ENCODE measurements around the gene FRMD7.
"Not testable (repeated sequence)": the region's sequence is repeated elsewhere in the genome, so short reads cannot be mapped to it uniquely, and the experiment has no call there.

The FRMD7 gene

DNA sequence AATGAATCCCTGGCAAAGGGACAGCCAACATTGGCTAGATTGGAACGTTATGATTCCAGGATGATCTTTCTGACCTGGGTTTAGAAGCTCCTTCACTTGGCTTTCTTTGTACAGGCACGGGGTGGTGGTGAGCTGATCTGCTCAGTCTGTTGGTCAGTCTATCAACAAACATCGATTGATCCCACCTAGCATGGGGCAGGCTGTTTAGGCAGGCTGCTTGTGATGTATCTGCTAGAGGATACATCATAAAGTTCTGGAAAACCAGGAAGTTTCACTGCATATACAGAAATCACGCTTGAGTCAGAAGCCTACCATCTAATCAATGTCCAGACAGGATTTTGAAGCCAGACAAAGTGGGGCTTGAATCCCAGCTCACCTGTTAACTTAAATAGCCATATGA is 6.9 kb downstream of the FRMD7 start:
- Histone ChIP-seq H3K36me3 (ENCODE audit: insufficient read depth, low read length) (no peaks in the 10 kb centered on the region), H3K9me3 (replicated peaks; ENCODE audit: low read length) (no peaks in the 10 kb centered on the region), H3K4me3 (ENCODE audit: low read length) (no peak overlapping the region), H3K4me2 (ENCODE audit: low read length) (no peak overlapping the region), H3K27me3 (ENCODE audit: control insufficient read depth, insufficient read depth, low read length) (peaks cover 9% of the 10 kb centered on the region), H3K9ac (ENCODE audit: low read depth, low read length) (no peak overlapping the region), H3K4me1 (ENCODE audit: control insufficient read depth, insufficient read depth, low read length) (no peaks in the 10 kb centered on the region)

DNA sequence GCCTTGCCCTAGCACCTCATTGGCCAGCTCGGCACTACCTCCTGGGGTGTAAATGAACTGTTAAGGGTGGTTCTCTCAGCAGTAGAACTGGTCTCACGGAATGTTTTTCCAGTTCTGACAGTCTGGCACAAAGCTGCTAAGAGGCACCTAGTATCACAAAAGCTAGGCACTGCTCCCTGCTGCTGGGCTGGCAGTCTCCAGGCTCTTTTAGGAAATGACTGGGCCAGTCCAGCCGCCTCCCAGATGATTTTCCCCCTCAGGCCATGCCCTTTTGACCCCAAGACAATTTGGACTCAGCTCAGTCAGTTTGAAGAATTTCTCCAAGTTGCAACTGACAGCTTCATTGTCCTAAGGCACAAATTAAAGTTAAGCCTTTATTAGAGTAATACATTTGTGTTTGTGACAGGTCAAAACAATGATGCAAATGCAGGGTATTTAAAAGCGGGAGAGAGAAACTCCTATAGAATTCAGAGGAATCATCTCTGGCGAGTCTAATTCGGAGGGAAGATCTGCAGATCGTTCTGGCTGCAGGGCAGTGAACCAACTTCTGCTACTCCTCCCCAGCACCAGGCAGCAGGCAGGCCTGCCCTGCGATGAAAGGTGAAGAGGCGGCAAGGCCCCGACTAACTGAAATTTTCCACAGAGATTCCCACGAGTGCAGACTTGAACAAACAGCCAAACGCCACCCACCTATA is 7.9 kb downstream of the FRMD7 start:
- Histone ChIP-seq H3K9me3 (replicated peaks; ENCODE audit: low read length) (no peaks in the 10 kb centered on the region), H3K36me3 (ENCODE audit: insufficient read depth, low read length) (no peaks in the 10 kb centered on the region), H3K27me3 (ENCODE audit: control insufficient read depth, insufficient read depth, low read length) (peaks cover 17% of the 10 kb centered on the region), H3K4me3 (ENCODE audit: low read length) (no peak overlapping the region), H3K9ac (ENCODE audit: low read depth, low read length) (no peak overlapping the region), H3K4me1 (ENCODE audit: control insufficient read depth, insufficient read depth, low read length) (no peaks in the 10 kb centered on the region), H3K4me2 (ENCODE audit: low read length) (no peak overlapping the region)

DNA sequence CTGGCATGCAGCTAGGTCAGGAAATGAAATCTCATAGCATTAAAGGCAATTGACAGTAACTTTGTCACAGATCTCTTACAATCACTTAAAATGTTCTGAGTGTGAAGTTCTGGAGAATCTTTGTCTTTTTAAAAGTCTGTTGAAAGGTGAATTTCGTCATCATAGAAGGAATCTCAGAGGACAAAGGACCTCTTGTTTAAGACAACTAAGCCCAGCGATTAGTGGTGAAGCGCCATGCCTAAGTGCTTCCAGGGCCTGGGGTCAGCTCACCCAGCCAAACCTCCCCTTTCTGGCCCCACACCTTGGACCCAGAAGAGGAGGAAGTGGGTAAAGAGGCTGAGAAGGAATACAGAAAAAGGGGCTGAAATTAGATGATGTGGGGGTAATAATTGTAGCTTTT is 8.5 kb downstream of the FRMD7 start:
- H3K4me2 ChIP-seq (ENCODE audit: low read length) = no peak overlapping the region
- no peak overlapping the region for H3K4me3 ChIP-seq (ENCODE audit: low read length)
- no peaks in the 10 kb centered on the region for H3K9me3 ChIP-seq (replicated peaks; ENCODE audit: low read length)
- no peak overlapping the region for H3K9ac ChIP-seq (ENCODE audit: low read depth, low read length)
- peaks cover 21% of the 10 kb centered on the region for H3K27me3 ChIP-seq (ENCODE audit: control insufficient read depth, insufficient read depth, low read length)
- no peaks in the 10 kb centered on the region for H3K36me3 ChIP-seq (ENCODE audit: insufficient read depth, low read length)
- H3K4me1 ChIP-seq (ENCODE audit: control insufficient read depth, insufficient read depth, low read length) = no peaks in the 10 kb centered on the region

DNA sequence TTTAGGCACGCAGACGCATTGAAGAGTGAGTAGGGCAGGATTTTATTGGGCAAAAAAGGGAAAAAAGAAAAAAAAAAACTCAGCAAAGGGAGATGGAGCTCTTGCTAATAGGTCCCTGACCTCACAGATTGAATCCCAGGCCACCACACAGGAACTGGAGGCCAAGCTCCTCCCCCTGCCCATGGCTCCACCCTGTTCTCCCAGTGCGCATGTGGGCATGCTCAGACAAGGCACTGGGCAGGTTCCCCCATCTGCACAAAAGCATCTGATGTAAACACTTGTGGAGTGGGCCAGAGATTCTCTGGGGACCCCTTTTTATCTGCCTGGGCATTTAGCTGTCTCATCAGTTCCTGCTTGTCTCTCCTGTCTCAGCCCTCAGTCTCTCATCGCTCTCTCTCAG is 9.5 kb downstream of the FRMD7 start:
- H3K9ac ChIP-seq (ENCODE audit: low read depth, low read length) = no peak overlapping the region
- H3K4me2 ChIP-seq (ENCODE audit: low read length) = no peak overlapping the region
- no peaks in the 10 kb centered on the region for H3K36me3 ChIP-seq (ENCODE audit: insufficient read depth, low read length)
- H3K27me3 ChIP-seq (ENCODE audit: control insufficient read depth, insufficient read depth, low read length) = peaks cover 21% of the 10 kb centered on the region
- no peaks in the 10 kb centered on the region for H3K4me1 ChIP-seq (ENCODE audit: control insufficient read depth, insufficient read depth, low read length)
- no peaks in the 10 kb centered on the region for H3K9me3 ChIP-seq (replicated peaks; ENCODE audit: low read length)
- H3K4me3 ChIP-seq (ENCODE audit: low read length) = no peak overlapping the region

DNA sequence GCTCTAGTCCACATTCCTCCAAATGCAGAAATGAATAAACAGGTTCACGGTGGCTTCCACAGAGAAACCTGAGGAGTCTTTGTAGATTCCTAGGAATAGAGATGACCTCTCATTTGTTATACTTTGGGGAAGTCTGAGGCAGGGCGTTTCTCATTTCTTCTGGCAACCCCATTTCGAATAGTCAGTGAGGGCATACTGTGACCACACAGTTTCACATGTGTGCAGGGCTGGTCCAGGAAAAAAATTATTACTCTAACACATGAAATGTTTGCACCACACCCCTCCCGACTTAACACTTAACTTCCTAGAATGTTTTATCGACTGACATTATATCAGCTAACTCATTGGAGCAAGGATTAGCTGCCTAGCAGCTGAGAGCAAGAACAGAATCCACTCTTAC is 12.0 kb downstream of the FRMD7 start:
- Histone ChIP-seq H3K27me3 (ENCODE audit: control insufficient read depth, insufficient read depth, low read length) (peaks cover 36% of the 10 kb centered on the region), H3K4me3 (ENCODE audit: low read length) (no peak overlapping the region), H3K4me2 (ENCODE audit: low read length) (no peak overlapping the region), H3K36me3 (ENCODE audit: insufficient read depth, low read length) (no peaks in the 10 kb centered on the region), H3K9me3 (replicated peaks; ENCODE audit: low read length) (no peaks in the 10 kb centered on the region), H3K9ac (ENCODE audit: low read depth, low read length) (no peak overlapping the region), H3K4me1 (ENCODE audit: control insufficient read depth, insufficient read depth, low read length) (no peaks in the 10 kb centered on the region)

DNA sequence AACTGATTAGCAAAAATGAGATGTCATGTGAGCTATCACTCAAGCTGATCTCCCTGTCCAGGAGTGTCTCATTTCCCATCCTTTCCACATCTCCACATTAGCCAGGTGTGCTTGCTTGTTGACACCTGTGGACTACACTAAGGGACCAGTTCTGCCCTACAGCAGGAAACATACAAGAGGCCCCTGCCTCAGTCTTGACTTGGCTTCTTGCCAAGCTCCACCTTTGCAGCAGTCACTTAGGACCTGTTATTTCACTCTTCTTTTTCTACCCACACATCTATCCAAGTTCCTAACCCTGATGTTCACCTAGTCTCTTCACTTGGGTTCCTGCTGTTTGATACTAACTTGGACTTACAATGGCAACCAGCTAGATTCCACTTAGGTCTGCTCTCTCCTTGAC is 13.2 kb downstream of the FRMD7 start:
- no peak overlapping the region for H3K4me2 ChIP-seq (ENCODE audit: low read length)
- no peak overlapping the region for H3K9ac ChIP-seq (ENCODE audit: low read depth, low read length)
- no peaks in the 10 kb centered on the region for H3K36me3 ChIP-seq (ENCODE audit: insufficient read depth, low read length)
- H3K27me3 ChIP-seq (ENCODE audit: control insufficient read depth, insufficient read depth, low read length) = peaks cover 46% of the 10 kb centered on the region
- no peak overlapping the region for H3K4me3 ChIP-seq (ENCODE audit: low read length)
- no peaks in the 10 kb centered on the region for H3K4me1 ChIP-seq (ENCODE audit: control insufficient read depth, insufficient read depth, low read length)
- no peaks in the 10 kb centered on the region for H3K9me3 ChIP-seq (replicated peaks; ENCODE audit: low read length)

DNA sequence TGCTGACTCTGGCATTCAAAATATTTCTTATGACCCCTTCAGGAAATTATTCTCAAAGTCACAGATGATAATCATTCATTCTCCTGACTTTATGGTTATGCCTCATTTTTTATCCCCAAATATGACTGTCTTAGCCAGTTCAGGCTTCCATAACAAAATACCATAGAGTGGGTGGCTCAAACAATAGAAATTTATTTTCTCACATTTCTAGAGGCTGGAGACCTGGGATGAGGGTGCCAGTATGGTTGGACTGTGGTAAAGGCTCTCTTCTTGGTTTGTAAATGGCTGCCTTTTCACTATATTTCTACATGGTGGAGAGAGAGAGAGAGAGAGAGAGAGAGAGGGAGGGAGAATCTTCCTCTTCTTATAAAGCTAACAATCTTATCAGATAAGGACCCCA is 20.5 kb downstream of the FRMD7 start:
- Histone ChIP-seq H3K9me3 (replicated peaks; ENCODE audit: low read length) (no peaks in the 10 kb centered on the region), H3K9ac (ENCODE audit: low read depth, low read length) (no peak overlapping the region), H3K27me3 (ENCODE audit: control insufficient read depth, insufficient read depth, low read length) (peaks cover 44% of the 10 kb centered on the region), H3K4me1 (ENCODE audit: control insufficient read depth, insufficient read depth, low read length) (no peaks in the 10 kb centered on the region), H3K4me3 (ENCODE audit: low read length) (no peak overlapping the region), H3K4me2 (ENCODE audit: low read length) (no peak overlapping the region), H3K36me3 (ENCODE audit: insufficient read depth, low read length) (no peaks in the 10 kb centered on the region)

DNA sequence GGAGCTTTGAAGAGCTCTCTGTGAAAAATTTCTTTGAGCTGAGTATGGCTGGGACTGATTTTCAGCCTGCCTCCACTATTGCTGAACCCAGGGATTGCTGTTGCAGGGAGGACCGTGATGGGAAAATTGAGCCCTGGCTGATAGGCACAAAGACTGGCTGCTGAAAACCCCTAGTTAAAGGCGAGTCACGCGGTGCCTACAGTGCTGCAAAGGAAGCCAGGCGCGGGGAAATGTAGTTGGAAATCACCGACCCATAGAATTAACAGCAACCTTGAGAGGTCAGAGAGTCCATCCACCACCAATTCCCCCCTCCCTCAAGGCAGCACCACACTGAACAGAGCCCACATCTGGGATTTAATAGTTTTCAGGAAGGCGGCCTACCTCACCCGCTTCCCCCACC is 26.0 kb downstream of the FRMD7 start:
- Histone ChIP-seq H3K36me3 (ENCODE audit: insufficient read depth, low read length) (no peaks in the 10 kb centered on the region), H3K9ac (ENCODE audit: low read depth, low read length) (no peak overlapping the region), H3K27me3 (ENCODE audit: control insufficient read depth, insufficient read depth, low read length) (peaks cover 30% of the 10 kb centered on the region), H3K4me3 (ENCODE audit: low read length) (no peak overlapping the region), H3K4me1 (ENCODE audit: control insufficient read depth, insufficient read depth, low read length) (no peaks in the 10 kb centered on the region), H3K9me3 (replicated peaks; ENCODE audit: low read length) (no peaks in the 10 kb centered on the region), H3K4me2 (ENCODE audit: low read length) (no peak overlapping the region)

DNA sequence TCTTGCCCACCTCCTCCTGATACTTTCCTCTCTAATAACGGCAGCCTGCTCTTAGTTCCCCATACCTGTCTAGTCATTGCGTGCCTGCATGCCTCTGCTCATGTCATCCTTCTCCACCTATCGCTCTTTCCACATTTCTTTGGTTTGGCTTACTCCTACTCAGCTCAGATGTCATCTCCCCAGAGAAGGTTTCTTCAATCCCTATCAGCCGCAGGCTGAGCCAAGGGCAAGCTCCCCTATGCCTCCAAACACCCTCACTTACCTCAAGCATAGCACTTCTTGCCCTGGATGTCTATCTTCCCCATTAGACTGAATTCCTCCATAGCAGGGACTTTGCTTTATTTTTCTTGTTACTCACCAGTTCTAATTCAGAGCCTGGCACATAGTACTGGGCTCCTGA is 26.6 kb downstream of the FRMD7 start:
- peaks cover 33% of the 10 kb centered on the region for H3K27me3 ChIP-seq (ENCODE audit: control insufficient read depth, insufficient read depth, low read length)
- no peak overlapping the region for H3K9ac ChIP-seq (ENCODE audit: low read depth, low read length)
- H3K36me3 ChIP-seq (ENCODE audit: insufficient read depth, low read length) = no peaks in the 10 kb centered on the region

DNA sequence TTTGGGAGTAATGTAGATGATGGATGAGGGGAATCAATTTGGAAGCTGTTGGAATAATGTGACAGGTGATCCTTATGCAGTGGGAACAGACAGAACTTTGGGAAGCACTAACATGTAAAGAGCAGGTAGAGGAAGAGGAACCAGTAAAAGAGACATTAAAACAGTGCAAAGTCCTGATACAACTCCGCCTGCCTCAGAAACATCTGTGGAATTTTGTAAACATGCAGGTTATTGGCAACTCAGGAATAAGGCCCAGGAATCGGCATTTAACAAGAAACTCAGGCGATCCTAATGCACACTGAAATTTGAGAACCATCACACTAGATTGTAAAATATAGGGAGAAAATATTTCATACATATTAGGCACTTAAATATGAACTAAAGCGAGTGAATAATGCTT is 29.1 kb downstream of the FRMD7 start:
- H3K4me2 ChIP-seq (ENCODE audit: low read length); H3K4me3 ChIP-seq (ENCODE audit: low read length); H3K9me3 ChIP-seq (replicated peaks; ENCODE audit: low read length); H3K4me1 ChIP-seq (ENCODE audit: control insufficient read depth, insufficient read depth, low read length); H3K9ac ChIP-seq (ENCODE audit: low read depth, low read length); H3K36me3 ChIP-seq (ENCODE audit: insufficient read depth, low read length): not testable (repeated sequence)
- peaks cover 44% of the 10 kb centered on the region for H3K27me3 ChIP-seq (ENCODE audit: control insufficient read depth, insufficient read depth, low read length)

More for the DNA sequence above, 26.6 kb downstream of the FRMD7 start:
- Histone ChIP-seq H3K4me2 (ENCODE audit: low read length) (no peak overlapping the region), H3K9me3 (replicated peaks; ENCODE audit: low read length) (no peaks in the 10 kb centered on the region), H3K4me3 (ENCODE audit: low read length) (no peak overlapping the region), H3K4me1 (ENCODE audit: control insufficient read depth, insufficient read depth, low read length) (no peaks in the 10 kb centered on the region)

DNA sequence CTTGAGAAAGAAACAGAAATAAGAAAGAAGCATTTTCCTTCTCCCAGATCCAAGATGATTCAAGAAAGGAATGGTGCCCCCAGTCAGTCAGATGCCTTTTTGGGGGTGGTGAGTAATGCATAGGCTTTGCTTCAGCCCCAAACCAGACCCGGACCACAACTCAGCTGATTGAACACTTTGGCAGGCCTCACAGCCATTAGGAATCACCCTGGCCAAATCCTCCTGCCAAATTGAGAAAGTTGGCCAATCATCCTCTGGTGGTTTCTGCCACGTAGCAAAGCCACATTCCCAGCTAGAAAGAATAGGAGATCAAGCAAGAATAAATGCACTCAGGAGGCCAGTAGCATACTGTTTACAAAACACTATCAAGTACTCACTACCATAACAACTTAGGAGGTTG is 33.7 kb downstream of the FRMD7 start:
- Histone ChIP-seq H3K9ac (ENCODE audit: low read depth, low read length) (no peak overlapping the region), H3K4me2 (ENCODE audit: low read length) (no peak overlapping the region), H3K4me1 (ENCODE audit: control insufficient read depth, insufficient read depth, low read length) (no peaks in the 10 kb centered on the region), H3K9me3 (replicated peaks; ENCODE audit: low read length) (no peaks in the 10 kb centered on the region), H3K4me3 (ENCODE audit: low read length) (no peak overlapping the region), H3K36me3 (ENCODE audit: insufficient read depth, low read length) (no peaks in the 10 kb centered on the region), H3K27me3 (ENCODE audit: control insufficient read depth, insufficient read depth, low read length) (peaks cover 42% of the 10 kb centered on the region)

DNA sequence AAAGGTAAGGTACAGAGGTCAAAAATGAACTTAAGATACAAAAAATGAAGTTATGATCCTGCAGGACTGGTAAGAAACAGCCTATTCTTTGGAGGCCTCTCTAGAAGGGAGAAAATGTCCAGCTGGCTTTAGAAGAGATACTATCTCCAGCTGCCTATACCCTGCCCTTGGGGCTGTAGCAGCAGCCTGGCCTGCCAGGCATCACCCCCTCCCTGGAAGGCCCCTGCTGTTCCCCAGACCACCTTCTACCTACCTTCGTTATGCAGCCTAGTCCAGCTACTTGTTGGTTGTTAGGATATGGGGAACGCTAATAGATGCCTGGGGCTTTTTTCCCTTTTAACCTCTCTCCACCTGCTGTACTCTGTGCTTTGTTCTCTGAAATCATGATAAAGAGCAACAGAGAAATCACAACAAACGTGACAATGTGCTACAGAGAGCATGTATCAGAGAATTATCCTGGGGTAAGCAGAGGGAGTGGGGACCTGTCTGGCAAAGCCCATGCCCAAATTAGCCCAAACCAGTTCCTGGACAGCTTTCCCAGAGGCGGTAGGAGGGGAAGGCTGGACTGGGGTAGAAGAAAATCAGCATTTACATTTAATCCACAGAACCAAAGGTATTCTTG is 34.5 kb downstream of the FRMD7 start:
- Histone ChIP-seq H3K4me3 (ENCODE audit: low read length) (no peak overlapping the region), H3K9ac (ENCODE audit: low read depth, low read length) (no peak overlapping the region), H3K4me1 (ENCODE audit: control insufficient read depth, insufficient read depth, low read length) (no peaks in the 10 kb centered on the region), H3K9me3 (replicated peaks; ENCODE audit: low read length) (no peaks in the 10 kb centered on the region), H3K27me3 (ENCODE audit: control insufficient read depth, insufficient read depth, low read length) (peaks cover 40% of the 10 kb centered on the region), H3K4me2 (ENCODE audit: low read length) (no peak overlapping the region), H3K36me3 (ENCODE audit: insufficient read depth, low read length) (no peaks in the 10 kb centered on the region)

Data from skeletal muscle satellite cell (primary cell).